IPS-18c (cell line): Measurements from ENCODE around the gene TACR2.
"Not testable (repeated sequence)": the region's sequence is repeated elsewhere in the genome, so short reads cannot be mapped to it uniquely, and the experiment has no call there.

Experiments
- H3K4me3 ChIP-seq: 2 replicates; pipeline ENCODE4 v1.7.0; 2013; ENCODE audit warnings: low read depth, mild to moderate bottlenecking, low read length, moderate library complexity; ENCODE audit not compliant: insufficient read depth
- H3K9me3 ChIP-seq: one replicate; pipeline ENCODE4 v1.6.1; 2013; ENCODE audit warnings: mild to moderate bottlenecking, low read length, moderate library complexity; ENCODE audit not compliant: control insufficient read depth, insufficient read depth

TACR2 gene

DNA sequence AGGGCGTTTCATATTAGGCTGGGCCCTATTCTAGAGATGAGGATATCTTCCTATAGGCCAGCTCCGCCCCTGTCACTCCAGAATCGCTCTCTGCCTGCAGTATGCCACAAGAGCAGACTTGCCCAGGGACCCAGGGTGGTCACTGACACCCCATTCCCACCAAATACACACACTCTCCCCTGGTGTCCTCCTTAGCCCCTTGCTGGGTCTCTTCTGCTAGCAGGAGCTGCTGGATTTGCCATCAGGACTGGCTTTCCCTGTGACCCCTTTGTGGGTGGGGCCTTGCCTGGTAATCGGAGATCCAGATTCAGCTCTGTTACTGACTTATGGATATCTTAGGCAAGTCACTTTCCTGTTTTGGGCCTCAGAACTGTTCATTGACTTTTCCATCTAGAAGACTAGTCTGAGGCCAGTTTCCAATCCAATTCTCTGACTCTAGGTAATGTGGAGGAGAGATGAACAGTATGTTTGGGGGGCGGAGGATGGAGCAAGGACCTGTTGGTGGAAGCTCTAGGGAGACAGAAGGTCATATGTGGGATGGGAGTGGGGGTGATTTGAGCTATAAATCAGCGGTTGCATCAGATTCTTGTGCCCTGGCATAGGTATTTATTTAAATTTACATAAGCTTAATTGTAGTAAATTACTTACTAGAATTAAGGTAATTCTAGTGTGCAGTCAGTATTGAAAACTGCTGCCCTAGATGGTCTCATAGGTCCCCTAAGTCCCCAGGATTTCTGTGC, 36.1 kb upstream of the TACR2 start:
- Histone ChIP-seq H3K4me3 (no peak overlapping the region), H3K9me3 (peaks cover 8% of the 10 kb centered on the region)

DNA sequence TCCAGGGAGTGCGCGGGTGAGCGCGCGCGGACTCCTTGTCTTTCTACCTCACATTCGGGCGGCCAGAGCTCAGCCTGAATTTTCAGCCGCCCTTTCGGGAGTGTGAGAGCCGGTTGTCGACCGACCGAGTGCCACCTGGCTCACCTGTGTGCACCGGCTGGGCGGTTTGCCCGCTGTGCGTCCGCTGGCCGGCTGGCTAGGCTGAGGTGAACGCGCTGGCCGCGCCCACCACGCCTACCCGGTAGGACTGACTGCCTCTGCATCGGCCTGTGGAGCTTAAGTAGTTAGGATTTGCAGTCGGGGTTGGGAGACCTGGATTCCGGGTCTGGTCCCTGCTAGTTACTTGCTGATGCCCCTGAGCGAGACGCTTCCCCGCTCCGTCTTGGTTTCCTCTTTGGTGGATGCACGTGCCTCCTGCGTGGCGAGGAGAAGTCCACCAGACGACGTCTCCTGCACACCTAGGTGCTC, 35.1 kb upstream of the TACR2 start:
- Histone ChIP-seq H3K9me3 (peaks cover 8% of the 10 kb centered on the region), H3K4me3 (peak overlapping the region; percentile 77)

- peak within 1 kb of the TSS; percentile 77 for H3K4me3 ChIP-seq
Measured at GRCh38 chr10:69451209-69451783, 34.6 kb upstream of the TACR2 start, which contains the start of gene TSPAN15. TSS of gene TSPAN15 (plus strand) at chr10:69451465. CDS start at chr10:69451595, 130 bp downstream.

GRCh38 chr10:69450395-69450794, 33.7 kb upstream of the TACR2 start:
- H3K9me3 ChIP-seq, H3K4me3 ChIP-seq: not testable (repeated sequence)

More at GRCh38 chr10:69451209-69451783, 34.6 kb upstream of the TACR2 start, which contains the start of gene TSPAN15:
- peaks cover 8% of the 10 kb centered on the region for H3K9me3 ChIP-seq

- H3K4me3 ChIP-seq: no peak overlapping the region
- peaks cover 8% of the 10 kb centered on the region for H3K9me3 ChIP-seq
Measured at GRCh38 chr10:69449841-69450240, 33.1 kb upstream of the TACR2 start.

DNA sequence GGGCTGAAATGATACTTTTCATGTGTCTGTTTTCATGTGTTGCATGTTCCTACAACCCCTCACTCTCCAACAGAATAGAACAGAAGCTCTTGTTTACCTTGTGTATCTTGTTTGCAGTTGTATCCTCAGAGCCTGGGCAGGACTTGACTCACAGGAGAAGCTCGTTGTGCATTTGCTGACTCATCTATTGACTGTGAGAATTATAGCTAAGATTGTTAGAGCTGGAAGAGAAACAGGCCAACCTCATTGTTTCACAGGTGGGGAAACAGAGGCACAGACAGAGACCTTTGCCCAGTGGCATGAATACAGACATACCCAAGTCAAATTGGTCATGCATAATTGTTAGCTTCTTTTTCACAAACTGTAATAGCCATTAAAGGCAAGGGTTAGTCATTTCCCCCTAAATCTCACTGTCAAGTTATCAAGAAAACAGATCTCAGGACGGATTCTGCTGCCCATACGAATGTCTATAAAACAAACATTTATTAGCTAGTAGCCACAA, 30.0 kb upstream of the TACR2 start:
- Histone ChIP-seq H3K4me3 (no peak overlapping the region), H3K9me3 (peaks cover 3% of the 10 kb centered on the region)

GRCh38 chr10:69446229-69446628, 29.5 kb upstream of the TACR2 start:
- H3K9me3 ChIP-seq: no peaks in the 10 kb centered on the region
- no peak overlapping the region for H3K4me3 ChIP-seq

DNA sequence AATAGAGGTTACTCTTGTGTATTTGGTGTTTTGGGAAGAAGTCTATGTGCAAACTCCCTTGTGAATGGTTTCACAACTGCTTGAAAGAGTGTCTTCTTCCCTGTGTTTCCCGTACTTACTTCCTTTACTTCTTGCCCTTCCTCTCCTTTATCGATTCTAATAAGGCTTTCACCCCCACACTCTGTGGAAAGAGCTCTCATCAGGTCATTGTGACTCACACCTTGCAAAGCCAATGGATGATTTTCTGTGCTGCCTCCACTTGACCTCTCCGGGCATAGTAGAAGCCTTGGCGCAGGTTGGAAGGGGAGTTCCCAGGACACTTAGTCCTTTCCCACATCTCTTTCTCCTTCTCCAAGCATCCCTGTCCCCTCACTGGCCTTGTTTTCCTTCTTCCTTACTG, 28.3 kb upstream of the TACR2 start:
- Histone ChIP-seq H3K9me3 (no peaks in the 10 kb centered on the region), H3K4me3 (no peak overlapping the region)

DNA sequence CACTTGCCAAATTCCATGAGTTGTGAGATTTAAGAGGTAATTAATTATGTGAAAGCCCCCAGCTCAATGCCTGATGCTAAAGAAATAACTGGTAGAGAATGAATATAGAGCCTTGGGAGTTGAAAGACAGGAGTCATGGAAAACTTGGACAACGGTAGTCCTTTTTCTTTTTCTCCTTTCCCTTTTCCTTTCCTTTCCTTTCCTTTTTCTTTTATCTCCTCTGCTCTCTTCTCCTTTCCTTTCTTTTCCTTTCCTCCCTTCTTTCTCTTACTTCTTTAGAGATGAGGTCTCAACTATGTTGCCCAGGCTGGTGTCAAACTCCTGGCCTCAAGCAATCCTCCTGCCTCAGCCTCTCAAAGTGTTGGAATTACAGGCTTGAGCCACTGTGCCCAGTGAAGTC, 26.6 kb upstream of the TACR2 start:
- no peaks in the 10 kb centered on the region for H3K9me3 ChIP-seq
- H3K4me3 ChIP-seq: no peak overlapping the region

DNA sequence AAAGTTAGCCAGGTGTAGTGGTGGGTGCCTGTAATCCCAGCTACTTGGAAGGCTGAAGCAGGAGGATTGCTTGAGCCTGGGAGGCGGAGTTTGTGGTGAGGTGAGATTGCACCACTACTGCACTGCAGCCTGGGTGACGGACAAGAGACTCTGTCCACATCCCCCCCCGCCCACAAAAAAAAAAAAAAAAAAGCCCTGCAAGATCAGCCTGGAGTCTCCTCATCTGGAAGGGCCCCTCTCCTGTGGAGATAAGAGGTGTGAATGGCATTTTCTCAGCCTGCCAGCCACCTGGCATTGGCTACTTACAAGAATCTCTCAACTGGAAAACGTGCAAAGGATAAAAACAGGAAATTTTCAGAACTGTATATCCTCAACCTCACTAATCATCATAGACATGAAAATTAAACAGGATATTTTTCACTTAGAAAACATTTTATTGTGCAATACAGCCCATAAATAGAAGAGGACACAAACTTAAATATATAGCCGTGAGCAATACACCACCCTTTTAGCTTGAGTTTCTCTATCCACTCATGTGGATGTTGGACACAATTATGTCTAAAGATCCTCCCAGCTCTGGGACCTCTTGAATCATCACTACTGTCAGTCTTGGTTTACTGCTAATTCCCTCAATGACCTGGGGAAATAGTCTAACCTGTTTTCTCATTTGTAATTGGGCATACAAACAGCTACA, 23.2 kb upstream of the TACR2 start:
- H3K4me3 ChIP-seq: no peak overlapping the region
- H3K9me3 ChIP-seq: peaks cover 2% of the 10 kb centered on the region

DNA sequence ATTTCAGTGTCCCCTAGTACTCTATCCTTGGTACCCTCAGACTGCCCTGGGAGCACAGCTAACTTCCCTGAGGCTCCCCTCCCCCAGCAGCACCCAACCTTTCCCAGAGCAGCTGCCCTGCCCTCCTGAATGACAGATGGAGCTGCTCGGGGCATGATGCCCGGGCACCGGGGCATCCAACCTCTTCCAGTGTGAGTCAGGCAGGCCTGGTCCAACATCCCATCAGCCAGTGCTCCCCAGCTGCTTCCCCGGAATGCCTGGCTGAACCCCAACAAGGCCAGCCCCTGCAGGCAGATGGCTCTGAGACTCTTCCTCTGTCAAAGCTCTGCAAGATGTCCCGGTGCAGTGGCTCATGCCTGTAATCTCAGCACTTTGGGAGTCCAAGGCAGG, 22.6 kb upstream of the TACR2 start:
- no peak overlapping the region for H3K4me3 ChIP-seq
- H3K9me3 ChIP-seq: peaks cover 2% of the 10 kb centered on the region

GRCh38 chr10:69438536-69439349, 22.0 kb upstream of the TACR2 start:
- peaks cover 2% of the 10 kb centered on the region for H3K9me3 ChIP-seq
- H3K4me3 ChIP-seq: no peak overlapping the region

- peaks cover 2% of the 10 kb centered on the region for H3K9me3 ChIP-seq
- H3K4me3 ChIP-seq: no peak overlapping the region
Measured at GRCh38 chr10:69437321-69438259, 20.9 kb upstream of the TACR2 start.

DNA sequence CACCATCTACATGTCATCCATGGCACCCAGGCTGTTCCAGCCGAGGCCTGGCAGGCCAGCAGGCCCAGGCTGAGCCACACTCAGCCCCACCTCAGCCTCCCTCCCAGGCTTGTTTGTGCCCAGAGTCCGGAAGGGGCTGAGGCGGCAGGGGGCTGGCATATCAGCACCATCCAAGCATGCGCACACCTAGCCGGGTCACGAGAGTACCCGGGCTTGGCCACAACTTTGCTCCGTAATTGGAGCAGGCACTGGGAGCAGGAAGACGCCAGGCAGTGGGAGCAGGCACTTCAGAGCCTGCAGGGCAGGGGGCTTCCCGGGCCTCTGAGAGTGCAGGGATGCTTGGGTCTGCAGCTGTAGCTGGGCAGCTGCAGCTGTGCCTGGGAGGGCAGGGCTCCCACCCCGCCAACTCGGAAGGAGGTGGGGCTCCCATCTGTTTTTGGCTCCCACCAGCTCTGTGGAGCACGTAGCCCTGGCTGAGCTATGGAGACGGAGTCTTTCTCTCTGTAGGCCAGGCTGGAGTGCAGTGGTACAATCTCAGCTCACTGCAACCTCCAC, 19.3 kb upstream of the TACR2 start:
- H3K4me3 ChIP-seq: no peak overlapping the region
- H3K9me3 ChIP-seq: peaks cover 2% of the 10 kb centered on the region

GRCh38 chr10:69434926-69435325, 18.2 kb upstream of the TACR2 start:
- Histone ChIP-seq H3K9me3 (peaks cover 2% of the 10 kb centered on the region), H3K4me3 (no peak overlapping the region)

DNA sequence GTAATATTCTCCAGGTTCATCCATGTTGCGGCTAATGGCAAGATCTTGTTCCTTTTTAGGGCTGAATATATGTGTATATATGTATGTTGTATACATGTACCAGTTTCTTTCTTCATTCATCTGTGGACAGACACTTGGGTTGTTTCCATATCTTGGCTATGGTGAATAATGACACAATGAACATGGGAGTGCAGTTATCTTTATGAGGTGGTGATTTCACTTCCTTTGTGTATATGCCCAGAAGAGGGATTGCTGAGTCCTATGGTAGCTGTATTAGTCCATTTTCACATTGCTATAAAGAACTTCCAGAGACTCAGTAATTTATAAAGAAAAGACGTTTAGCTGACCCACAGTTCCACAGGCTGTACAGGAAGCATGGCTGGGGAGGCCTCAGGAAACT, 17.5 kb upstream of the TACR2 start:
- Histone ChIP-seq H3K4me3 (no peak overlapping the region), H3K9me3 (peaks cover 2% of the 10 kb centered on the region)
